Colonic mucosa (tissue), 4 donors: ENCODE data around the gene HTR2C. TPM values are rescaled to one million over a fixed set of nuclear protein-coding genes. Genes with fewer than 3 reads are reported as not detected.

Experiments used
- DNase-seq: peaks from one replicate; pipeline ENCODE4 v3.0.0-alpha.2; 2020
- H3K27ac ChIP-seq: fragments of 200-600 bp; one replicate; pipeline ENCODE4 v1.8.0; 2021
- H3K27me3 ChIP-seq: fragments of 200-600 bp; one replicate; pipeline ENCODE4 v1.8.0; 2021
- H3K36me3 ChIP-seq: fragments of 200-600 bp; one replicate; pipeline ENCODE4 v1.8.0; 2021
- H3K4me1 ChIP-seq: fragments of 200-600 bp; one replicate; pipeline ENCODE4 v1.8.0; 2021; ENCODE audit warnings: mild to moderate bottlenecking
- H3K4me3 ChIP-seq: fragments of 200-600 bp; one replicate; pipeline ENCODE4 v1.8.0; 2021
- H3K9ac ChIP-seq, 2 donors: one replicate each; pipeline ENCODE4 v1.7.0; 2013; ENCODE audit warnings: control low read depth in 2 of 2, low read depth in 2 of 2, low read length in 2 of 2
- H3K9me3 ChIP-seq: fragments of 200-600 bp; one replicate; pipeline ENCODE4 v1.8.0; 2021
- intact Hi-C: fragments of 100-400 bp; cut with DNase I; formaldehyde crosslinking; loops from one replicate; pipeline ENCODE4 v1.14.1; 2022
- total RNA-seq, 2 donors: library from RNA; stranded (reverse); fragmentation: NEBNext Ultra II Directional in 1 of 2; extraction: Animal tissue kit (Norgen Biotek cat#: 25700) in 1 of 2; gene quantifications; one replicate each; pipeline ENCODE4 v1.2.1, GENCODE V29; 2021
- TF ChIP-seq, protein P1 (sequence below): fragments of 200-600 bp; IDR thresholded peaks from one replicate; pipeline ENCODE4 v1.8.0; 2022; ENCODE audit warnings: antibody characterized with exemption, mild to moderate bottlenecking
- donor health status: healthy.
- donor health status: DM: no; HTN: no; CAD: no.
- donor health status: DM: no; HTN: no; CAD: no.

Gene HTR2C
- total RNA-seq, 2 donors from 2014 or later: not detected

DNA sequence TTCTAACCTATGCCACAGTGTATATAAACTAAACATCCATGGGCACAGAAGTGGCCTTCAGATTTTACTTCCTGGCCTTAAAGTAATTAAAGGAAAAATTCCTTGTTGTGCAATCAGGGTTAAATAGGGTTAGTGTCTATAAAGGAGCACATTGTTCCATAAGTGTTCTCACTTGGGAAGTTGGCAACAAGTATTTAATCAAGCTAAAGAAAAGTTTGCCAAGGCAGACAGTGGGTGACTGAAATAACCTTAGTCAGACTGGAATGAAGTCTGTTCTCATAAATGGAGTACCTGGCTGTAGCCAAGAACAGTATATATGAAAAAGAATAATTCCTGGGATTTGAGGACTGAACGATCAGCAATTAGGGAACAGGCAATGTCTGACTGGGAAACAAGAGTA, 213.6 kb downstream of the HTR2C start:
- intact Hi-C loops: no loop called here
- Histone ChIP-seq H3K36me3 (no peaks in the 10 kb centered on the region), H3K27ac (no peak overlapping the region), H3K9me3 (no peaks in the 10 kb centered on the region), H3K4me1 (no peaks in the 10 kb centered on the region), H3K27me3 (no peaks in the 10 kb centered on the region), H3K4me3 (no peak overlapping the region), H3K9ac (no peak overlapping the region)
- TF ChIP-seq, protein P1, sequence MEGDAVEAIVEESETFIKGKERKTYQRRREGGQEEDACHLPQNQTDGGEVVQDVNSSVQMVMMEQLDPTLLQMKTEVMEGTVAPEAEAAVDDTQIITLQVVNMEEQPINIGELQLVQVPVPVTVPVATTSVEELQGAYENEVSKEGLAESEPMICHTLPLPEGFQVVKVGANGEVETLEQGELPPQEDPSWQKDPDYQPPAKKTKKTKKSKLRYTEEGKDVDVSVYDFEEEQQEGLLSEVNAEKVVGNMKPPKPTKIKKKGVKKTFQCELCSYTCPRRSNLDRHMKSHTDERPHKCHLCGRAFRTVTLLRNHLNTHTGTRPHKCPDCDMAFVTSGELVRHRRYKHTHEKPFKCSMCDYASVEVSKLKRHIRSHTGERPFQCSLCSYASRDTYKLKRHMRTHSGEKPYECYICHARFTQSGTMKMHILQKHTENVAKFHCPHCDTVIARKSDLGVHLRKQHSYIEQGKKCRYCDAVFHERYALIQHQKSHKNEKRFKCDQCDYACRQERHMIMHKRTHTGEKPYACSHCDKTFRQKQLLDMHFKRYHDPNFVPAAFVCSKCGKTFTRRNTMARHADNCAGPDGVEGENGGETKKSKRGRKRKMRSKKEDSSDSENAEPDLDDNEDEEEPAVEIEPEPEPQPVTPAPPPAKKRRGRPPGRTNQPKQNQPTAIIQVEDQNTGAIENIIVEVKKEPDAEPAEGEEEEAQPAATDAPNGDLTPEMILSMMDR: no peak
- no peak for DNase-seq

DNA sequence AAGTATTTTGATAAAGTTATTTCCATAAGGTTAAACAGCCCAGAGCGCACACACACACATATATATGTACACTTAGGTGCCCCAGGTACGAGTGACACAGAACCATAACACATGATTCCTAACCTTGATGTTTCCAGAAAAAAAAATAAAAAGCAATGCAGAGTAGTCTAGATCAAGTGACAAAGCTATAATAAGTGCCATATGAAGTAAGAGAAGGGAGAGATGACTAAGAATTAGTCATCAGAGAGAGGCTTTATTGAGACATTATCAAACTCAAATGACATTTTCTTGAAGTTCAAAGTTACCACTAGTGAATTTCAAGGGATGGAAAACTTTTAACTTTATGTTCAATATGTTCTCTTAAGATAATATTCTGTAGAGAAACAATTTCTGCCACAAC, 215.0 kb downstream of the HTR2C start:
- Histone ChIP-seq H3K9me3 (no peaks in the 10 kb centered on the region), H3K27ac (no peak overlapping the region), H3K4me1 (no peaks in the 10 kb centered on the region), H3K9ac (no peak overlapping the region), H3K4me3 (no peak overlapping the region), H3K27me3 (no peaks in the 10 kb centered on the region), H3K36me3 (no peaks in the 10 kb centered on the region)
- TF ChIP-seq, protein P1: no peak
- no peak for DNase-seq
- intact Hi-C loops: no loop called here

DNA sequence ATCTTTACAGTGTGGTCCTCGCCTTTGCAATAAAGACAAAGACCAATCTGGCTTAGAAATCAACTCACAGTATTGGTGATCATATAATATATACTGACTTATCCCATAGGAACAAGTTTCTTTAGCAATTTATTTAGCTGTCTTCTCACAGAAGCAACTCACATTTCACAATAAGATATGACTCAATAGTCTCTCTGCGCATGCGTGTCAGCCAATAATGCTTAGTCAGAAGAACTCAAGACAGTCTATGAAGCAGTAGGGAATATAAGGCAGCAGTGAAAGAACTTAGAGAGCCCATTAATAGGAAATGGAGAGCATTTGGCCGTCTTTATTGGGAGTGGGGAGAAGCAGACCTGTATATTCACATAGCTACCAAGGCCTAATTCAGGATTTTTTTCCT, 216.8 kb downstream of the HTR2C start:
- Histone ChIP-seq H3K27me3 (no peaks in the 10 kb centered on the region), H3K9me3 (no peaks in the 10 kb centered on the region), H3K4me3 (no peak overlapping the region), H3K27ac (no peak overlapping the region), H3K9ac (no peak overlapping the region), H3K36me3 (no peaks in the 10 kb centered on the region), H3K4me1 (no peaks in the 10 kb centered on the region)
- intact Hi-C loops: no loop called here
- TF ChIP-seq, protein P1: no peak
- no peak for DNase-seq

DNA sequence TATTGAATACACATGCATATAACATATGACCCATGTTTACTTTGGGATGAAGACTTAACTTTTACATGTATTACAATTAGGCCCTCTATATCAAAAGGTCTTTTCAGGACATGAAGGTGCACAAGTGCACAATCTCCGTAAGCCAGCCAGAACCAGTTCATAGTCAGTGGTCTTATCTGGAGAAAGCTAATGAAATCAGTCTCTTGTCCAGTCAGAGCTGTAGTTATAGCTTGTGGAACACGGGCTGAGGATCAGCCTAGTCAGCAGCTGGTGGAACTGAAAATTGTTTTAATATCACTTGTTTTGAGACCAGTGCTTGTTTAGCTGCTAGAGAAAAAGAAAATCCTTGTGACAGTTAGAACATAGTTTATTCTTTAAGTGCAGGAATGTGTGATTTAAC, 235.6 kb downstream of the HTR2C start:
- Histone ChIP-seq H3K27ac (no peak overlapping the region), H3K4me3 (no peak overlapping the region), H3K4me1 (no peaks in the 10 kb centered on the region), H3K36me3 (no peaks in the 10 kb centered on the region), H3K9me3 (no peaks in the 10 kb centered on the region), H3K27me3 (no peaks in the 10 kb centered on the region), H3K9ac (no peak overlapping the region)
- TF ChIP-seq, protein P1: no peak
- DNase-seq: no peak
- intact Hi-C loops: no loop called here

DNA sequence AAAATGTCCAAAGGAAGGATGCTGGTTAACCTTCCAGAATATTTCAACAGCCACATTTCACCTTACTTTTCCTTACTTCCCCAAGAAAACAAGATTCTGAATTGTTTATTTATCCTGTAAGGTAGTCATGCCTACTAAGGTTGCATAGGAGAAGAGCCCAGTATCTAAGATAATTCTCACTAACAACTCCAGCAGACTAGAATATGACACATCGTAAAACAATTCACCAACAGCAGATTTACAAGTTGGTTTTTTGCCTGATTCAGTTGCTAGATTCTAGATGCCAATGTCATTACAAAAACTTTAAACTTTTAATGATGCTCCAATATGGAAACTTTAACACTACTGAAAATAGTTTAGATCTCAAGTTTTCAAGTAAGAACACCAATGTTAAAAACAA, 257.2 kb downstream of the HTR2C start:
- no peak for DNase-seq
- no peak overlapping the region for H3K27ac ChIP-seq
- no peak overlapping the region for H3K4me3 ChIP-seq
- H3K27me3 ChIP-seq: no peaks in the 10 kb centered on the region
- no peaks in the 10 kb centered on the region for H3K4me1 ChIP-seq
- TF ChIP-seq, protein P1: no peak
- no peaks in the 10 kb centered on the region for H3K9me3 ChIP-seq
- no peak overlapping the region for H3K9ac ChIP-seq
- intact Hi-C loops: no loop called here
- no peaks in the 10 kb centered on the region for H3K36me3 ChIP-seq

DNA sequence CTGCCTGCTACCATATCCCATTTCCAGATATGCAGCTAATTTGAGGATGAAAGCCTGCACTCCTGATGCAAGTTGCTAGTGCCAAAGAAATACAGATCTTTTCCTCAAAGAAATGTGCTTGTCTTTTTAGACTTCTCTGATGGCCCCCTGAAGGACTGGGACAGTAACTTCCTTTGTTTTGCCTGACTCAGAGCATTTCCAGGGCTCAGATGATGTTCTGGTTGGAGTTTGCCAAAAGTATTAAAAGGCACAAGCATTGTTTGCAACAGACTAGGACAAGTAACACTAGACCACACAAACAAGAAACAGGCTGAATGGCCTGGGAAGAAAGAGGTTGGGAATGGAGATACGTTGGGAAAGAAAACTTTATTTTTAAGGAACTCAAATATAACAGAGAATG, 258.3 kb downstream of the HTR2C start:
- Histone ChIP-seq H3K27me3 (no peaks in the 10 kb centered on the region), H3K27ac (no peak overlapping the region), H3K9ac (no peak overlapping the region), H3K4me3 (no peak overlapping the region), H3K36me3 (no peaks in the 10 kb centered on the region), H3K4me1 (no peaks in the 10 kb centered on the region), H3K9me3 (no peaks in the 10 kb centered on the region)
- TF ChIP-seq, protein P1: no peak
- DNase-seq: no peak
- intact Hi-C loops: no loop called here
